ENCODE data around the gene HLA-F.

GRCh38 chr6:29753309-29753644 lies 30.0 kb downstream of the HLA-F start:
- no peak for TF ChIP-seq CTCF (IDR thresholded peaks at IDR 0.05; ENCODE audit: low read length)
- TF ChIP-seq EZH2 (optimal IDR thresholded peaks at IDR 0.05; ENCODE audit: low read depth, low read length), result no peak
